Mesothelial cell of epicardium (in vitro differentiated cells): ENCODE results near the gene ZFP90. TPM values are rescaled to one million over a fixed set of nuclear protein-coding genes. Genes with fewer than 3 reads are reported as not detected.

Experiments
- DNase-seq, 2 experiments: peaks; one replicate each; pipeline ENCODE4 v3.0.0; 2021; ENCODE audit warnings: low spot score in 2 of 2; ENCODE audit not compliant: unreplicated experiment in 2 of 2
- H3K27ac Mint-ChIP-seq: 2 replicates; pipeline ENCODE4 v1.8.0; 2021; ENCODE audit warnings: mixed read lengths
- H3K27me3 Mint-ChIP-seq: 2 replicates; pipeline ENCODE4 v1.8.0; 2021; ENCODE audit warnings: low read depth, mixed read lengths
- H3K36me3 Mint-ChIP-seq: 2 replicates; pipeline ENCODE4 v1.8.0; 2021; ENCODE audit warnings: mixed read lengths
- H3K4me1 Mint-ChIP-seq: 2 replicates; pipeline ENCODE4 v1.8.0; 2021; ENCODE audit warnings: mixed read lengths
- H3K4me3 Mint-ChIP-seq: 2 replicates; pipeline ENCODE4 v1.8.0; 2021; ENCODE audit warnings: mild to moderate bottlenecking, moderate library complexity, mixed read lengths
- H3K9me3 Mint-ChIP-seq: 2 replicates; pipeline ENCODE4 v1.8.0; 2021; ENCODE audit warnings: mixed read lengths
- total RNA-seq: library from RNA; stranded (reverse); gene quantifications from 3 replicates; pipeline ENCODE4 v1.2.1, GENCODE V29; 2021
- TF ChIP-seq, protein P1 (sequence below): fragments of 200-600 bp; sonication (generic); IDR thresholded peaks from one replicate; pipeline ENCODE4 v1.5.0; 2021; ENCODE audit warnings: antibody characterized with exemption; ENCODE audit not compliant: unreplicated experiment

The ZFP90 gene
- total RNA-seq, 1 donor from 2014 or later, result 45.2 TPM

GRCh38 chr16:68504066-68504465, 35.0 kb upstream of the ZFP90 start:
- peaks cover 2% of the 10 kb centered on the region for H3K4me1 Mint-ChIP-seq
- peaks cover 65% of the 10 kb centered on the region for H3K27me3 Mint-ChIP-seq
- DNase-seq, result no peak
- TF ChIP-seq, protein P1, sequence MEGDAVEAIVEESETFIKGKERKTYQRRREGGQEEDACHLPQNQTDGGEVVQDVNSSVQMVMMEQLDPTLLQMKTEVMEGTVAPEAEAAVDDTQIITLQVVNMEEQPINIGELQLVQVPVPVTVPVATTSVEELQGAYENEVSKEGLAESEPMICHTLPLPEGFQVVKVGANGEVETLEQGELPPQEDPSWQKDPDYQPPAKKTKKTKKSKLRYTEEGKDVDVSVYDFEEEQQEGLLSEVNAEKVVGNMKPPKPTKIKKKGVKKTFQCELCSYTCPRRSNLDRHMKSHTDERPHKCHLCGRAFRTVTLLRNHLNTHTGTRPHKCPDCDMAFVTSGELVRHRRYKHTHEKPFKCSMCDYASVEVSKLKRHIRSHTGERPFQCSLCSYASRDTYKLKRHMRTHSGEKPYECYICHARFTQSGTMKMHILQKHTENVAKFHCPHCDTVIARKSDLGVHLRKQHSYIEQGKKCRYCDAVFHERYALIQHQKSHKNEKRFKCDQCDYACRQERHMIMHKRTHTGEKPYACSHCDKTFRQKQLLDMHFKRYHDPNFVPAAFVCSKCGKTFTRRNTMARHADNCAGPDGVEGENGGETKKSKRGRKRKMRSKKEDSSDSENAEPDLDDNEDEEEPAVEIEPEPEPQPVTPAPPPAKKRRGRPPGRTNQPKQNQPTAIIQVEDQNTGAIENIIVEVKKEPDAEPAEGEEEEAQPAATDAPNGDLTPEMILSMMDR, result no peak
- no peaks in the 10 kb centered on the region for H3K9me3 Mint-ChIP-seq
- H3K4me3 Mint-ChIP-seq, result no peak overlapping the region
- H3K27ac Mint-ChIP-seq, result no peak overlapping the region
- H3K36me3 Mint-ChIP-seq, result no peaks in the 10 kb centered on the region

- no peak overlapping the region for H3K27ac Mint-ChIP-seq
- no peaks in the 10 kb centered on the region for H3K9me3 Mint-ChIP-seq
- no peak for DNase-seq
- peaks cover 75% of the 10 kb centered on the region for H3K27me3 Mint-ChIP-seq
- H3K36me3 Mint-ChIP-seq, result no peaks in the 10 kb centered on the region
- no peaks in the 10 kb centered on the region for H3K4me1 Mint-ChIP-seq
- TF ChIP-seq, protein P1, result no peak
- no peak overlapping the region for H3K4me3 Mint-ChIP-seq
Observed at GRCh38 chr16:68506331-68507053, 32.6 kb upstream of the ZFP90 start.

- no peaks in the 10 kb centered on the region for H3K4me1 Mint-ChIP-seq
- no peaks in the 10 kb centered on the region for H3K9me3 Mint-ChIP-seq
- TF ChIP-seq, protein P1, result no peak
Observed at GRCh38 chr16:68508013-68508412, 31.1 kb upstream of the ZFP90 start.

GRCh38 chr16:68508641-68509240, 30.4 kb upstream of the ZFP90 start:
- no peaks in the 10 kb centered on the region for H3K4me1 Mint-ChIP-seq
- no peak overlapping the region for H3K27ac Mint-ChIP-seq
- no peak overlapping the region for H3K4me3 Mint-ChIP-seq
- peaks cover 60% of the 10 kb centered on the region for H3K27me3 Mint-ChIP-seq
- TF ChIP-seq, protein P1, result no peak
- H3K9me3 Mint-ChIP-seq, result no peaks in the 10 kb centered on the region
- DNase-seq, result no peak
- no peaks in the 10 kb centered on the region for H3K36me3 Mint-ChIP-seq

More at GRCh38 chr16:68508013-68508412, 31.1 kb upstream of the ZFP90 start:
- H3K4me3 Mint-ChIP-seq, result no peak overlapping the region
- H3K27ac Mint-ChIP-seq, result no peak overlapping the region
- peaks cover 67% of the 10 kb centered on the region for H3K27me3 Mint-ChIP-seq
- no peaks in the 10 kb centered on the region for H3K36me3 Mint-ChIP-seq
- no peak for DNase-seq

GRCh38 chr16:68509381-68509780, 29.7 kb upstream of the ZFP90 start:
- H3K27me3 Mint-ChIP-seq, result peaks cover 53% of the 10 kb centered on the region
- H3K9me3 Mint-ChIP-seq, result no peaks in the 10 kb centered on the region
- H3K27ac Mint-ChIP-seq, result no peak overlapping the region
- no peaks in the 10 kb centered on the region for H3K4me1 Mint-ChIP-seq
- TF ChIP-seq, protein P1, result no peak
- no peak overlapping the region for H3K4me3 Mint-ChIP-seq
- no peak for DNase-seq
- no peaks in the 10 kb centered on the region for H3K36me3 Mint-ChIP-seq
